HG03439 (cell line): ENCODE data around the gene FUBP3.
"Not testable (repeated sequence)": the region's sequence is repeated elsewhere in the genome, so short reads cannot be mapped to it uniquely, and the experiment has no call there.

Source experiments
- ATAC-seq: cut with Tn5 transposase; IDR thresholded peaks from one replicate; pipeline ENCODE4 v1.9.1; 2021; ENCODE audit warnings: mild to moderate bottlenecking, moderate library complexity; ENCODE audit not compliant: unreplicated experiment

FUBP3 gene

DNA sequence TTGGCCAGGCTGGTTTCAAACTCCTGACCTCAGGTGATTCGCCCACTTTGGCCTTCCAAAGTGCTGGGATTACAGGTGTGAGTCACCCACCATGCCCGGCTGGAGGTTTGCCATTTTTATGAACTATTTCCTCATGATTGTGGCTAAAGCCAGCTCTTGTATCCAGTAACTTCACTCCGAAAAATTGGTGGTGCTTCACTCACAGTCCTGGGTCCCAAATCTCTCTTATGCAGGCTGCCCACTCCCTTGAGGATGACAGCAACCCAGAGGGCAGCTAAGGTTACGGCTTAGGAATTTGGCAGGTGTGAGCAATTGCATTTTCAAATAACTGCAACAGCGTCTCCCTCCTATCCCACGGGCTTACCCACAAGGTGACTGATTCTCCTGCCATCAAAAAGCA, 23.4 kb upstream of the FUBP3 start:
- no peak for ATAC-seq

DNA sequence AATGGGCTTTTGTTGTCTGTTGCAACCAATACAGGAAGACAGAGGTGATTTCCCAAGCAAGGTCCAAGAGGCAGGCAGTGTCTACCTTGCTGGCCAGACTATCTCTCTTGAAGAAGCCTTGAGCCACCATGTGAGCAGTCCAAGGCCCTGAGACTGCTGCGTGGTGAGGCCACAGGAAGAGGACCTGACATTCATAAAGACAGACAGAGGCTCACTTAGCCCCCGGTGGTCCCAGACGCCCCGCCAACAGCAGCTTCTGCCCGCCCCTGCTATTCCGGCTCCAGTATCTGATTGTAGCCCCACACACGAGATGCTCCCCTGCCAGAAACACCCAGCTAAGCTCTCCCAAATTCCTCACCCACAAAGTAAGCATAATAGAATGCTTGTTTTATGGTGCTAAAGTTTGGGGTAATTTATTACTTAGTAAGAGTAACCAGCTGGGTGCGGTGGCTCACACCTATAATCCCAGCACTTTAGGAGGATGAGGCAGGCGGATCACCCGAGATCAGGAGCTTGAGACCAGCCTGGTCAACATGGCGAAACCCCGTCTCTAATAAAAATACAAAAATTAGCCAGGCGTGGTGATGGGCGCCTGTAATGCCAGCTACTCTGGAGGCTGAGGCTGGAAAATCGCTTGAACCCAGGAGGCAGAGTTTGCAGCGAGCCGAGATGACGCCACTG, 22.8 kb upstream of the FUBP3 start:
- no peak for ATAC-seq

DNA sequence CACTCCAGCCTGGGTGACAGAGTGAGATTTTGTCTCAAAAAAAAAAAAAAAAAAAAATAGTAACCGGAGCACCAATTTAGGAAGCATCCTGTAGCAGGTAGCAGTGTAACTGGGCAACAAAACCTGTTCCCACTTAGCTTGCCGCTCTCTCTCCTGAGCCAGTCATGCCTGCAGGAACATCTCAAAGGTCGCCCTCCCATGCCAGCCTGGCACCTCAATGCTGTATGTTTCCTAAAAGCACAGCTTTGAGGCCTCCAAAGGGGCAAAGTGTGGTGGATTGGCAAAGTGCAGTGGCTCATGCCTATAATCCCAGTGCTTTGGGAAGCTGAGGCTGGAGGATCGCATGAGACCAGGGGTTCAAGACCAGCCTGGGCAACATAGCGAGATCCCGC, 22.3 kb upstream of the FUBP3 start:
- no peak for ATAC-seq

- ATAC-seq, result no peak
Observed at GRCh38 chr9:130561056-130561455, 18.3 kb upstream of the FUBP3 start.

DNA sequence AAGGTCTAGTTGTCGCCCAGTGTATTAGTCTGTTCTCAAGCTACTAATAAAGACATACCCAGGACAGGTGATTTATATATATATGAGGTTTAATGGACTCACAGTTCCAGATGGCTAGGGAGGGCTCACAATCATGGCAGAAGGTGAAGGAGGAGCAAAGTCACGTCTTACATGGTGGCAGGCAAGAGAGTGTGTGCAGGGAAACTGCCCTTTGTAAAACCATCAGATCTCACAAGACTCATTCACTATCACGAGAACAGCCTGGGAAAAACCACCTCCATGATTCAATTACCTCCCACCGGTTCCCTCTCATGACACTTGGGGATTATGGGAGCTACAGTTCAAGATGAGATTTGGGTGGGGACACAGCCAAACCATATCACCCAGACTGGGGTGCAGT, 16.9 kb upstream of the FUBP3 start:
- not testable (repeated sequence) for ATAC-seq

DNA sequence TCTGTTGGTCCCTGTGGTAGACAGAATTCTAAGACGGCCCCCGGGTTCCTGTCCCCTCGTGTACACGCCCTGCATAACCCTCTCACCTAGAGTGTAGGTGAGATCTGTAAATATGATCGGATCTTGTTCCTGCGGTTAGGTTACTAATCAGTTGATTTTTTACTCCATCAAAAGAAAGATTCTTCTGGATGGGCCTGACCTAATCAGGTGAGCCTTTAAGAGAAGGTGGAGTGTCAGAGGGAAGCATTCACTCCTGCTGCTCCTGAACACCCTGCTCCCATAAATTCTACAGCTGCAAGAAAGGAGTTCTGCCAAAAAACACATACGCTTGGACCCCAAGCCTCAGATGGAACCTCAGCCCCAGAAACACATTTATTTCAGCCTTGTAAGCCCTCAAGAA, 15.6 kb upstream of the FUBP3 start:
- no peak for ATAC-seq

- ATAC-seq, result no peak
Observed at GRCh38 chr9:130565792-130566191, 13.6 kb upstream of the FUBP3 start.

DNA sequence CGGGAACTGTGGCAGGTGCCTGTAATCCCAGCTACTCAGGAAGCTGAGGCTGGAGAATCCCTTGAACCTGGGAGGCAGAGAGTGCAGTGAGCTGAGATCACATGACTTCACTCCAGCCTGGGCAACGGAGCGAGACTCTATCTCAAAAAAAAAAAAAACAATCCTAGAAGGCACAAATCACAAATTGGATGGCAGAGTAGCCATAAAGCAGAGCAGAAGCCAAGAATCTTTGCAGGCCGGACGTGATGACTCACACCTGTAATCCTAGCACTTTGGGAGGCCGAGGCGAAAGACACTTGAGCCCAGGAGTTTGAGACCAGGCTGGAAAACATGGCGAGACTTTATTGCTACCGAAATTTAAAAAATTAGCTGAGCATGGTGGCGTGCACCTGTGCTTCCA, 9.2 kb upstream of the FUBP3 start:
- no peak for ATAC-seq

DNA sequence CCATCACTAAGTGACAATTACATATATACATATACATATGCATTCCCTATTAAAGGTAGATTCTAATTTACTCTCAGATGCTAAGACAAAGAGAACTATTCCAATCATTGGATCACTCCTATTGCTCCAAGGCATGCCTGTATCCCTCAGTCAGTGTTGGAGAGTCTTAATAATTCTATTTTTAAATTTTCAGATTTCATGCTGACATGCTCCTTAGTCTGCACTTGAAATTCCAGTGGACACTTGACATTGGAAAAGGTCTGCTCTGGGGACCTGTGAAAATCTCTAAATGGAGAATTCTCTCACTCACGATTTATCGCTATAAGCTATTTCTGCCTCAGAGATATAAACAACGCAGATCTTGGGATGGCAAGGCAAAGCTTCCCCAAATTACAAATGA, 3.9 kb upstream of the FUBP3 start:
- ATAC-seq, result no peak

- ATAC-seq, result no peak
Observed at GRCh38 chr9:130576176-130576575, 3.2 kb upstream of the FUBP3 start.

- no peak for ATAC-seq
Observed at GRCh38 chr9:130579738-130580463, 524 bp downstream of the FUBP3 start.

GRCh38 chr9:130581766-130582165, 2.4 kb downstream of the FUBP3 start:
- ATAC-seq, result no peak

DNA sequence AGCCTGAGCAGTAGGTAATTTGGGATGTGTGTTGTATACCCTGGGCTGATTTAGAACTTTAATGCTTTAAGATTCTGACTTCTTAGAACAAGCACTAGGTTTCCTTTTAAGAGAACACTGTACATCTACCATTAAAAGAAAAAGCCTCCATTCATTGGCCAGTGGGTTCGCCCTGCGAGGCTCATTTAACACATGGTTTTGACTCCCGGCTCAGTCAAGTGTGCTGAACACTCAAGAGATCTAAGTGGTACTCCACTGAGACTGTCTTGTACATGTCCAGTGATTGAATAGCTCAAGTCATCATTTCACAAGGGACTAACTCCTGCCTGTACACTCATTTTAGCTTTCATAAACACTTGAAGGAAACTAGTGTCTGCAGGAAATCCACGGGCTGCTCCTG, 3.9 kb downstream of the FUBP3 start:
- ATAC-seq, result no peak

DNA sequence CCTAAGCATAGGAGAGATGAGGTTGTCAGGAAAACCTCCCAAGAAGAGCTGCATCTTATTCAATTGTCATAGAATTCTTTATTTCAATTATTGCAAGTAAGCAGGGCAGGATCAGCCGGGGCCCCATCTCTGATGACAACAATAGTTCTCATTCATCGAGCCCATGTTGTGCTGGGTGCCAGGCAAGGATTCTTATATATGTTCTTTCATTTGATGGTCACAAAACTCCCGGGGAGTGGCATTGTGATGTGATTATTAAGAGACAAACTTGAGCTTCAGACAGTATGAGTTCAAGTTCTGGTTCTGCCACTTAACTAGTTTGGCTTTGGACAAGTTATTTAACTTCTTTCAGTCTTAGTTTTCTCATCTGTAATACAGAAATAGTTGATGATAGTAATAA, 8.5 kb downstream of the FUBP3 start:
- no peak for ATAC-seq

DNA sequence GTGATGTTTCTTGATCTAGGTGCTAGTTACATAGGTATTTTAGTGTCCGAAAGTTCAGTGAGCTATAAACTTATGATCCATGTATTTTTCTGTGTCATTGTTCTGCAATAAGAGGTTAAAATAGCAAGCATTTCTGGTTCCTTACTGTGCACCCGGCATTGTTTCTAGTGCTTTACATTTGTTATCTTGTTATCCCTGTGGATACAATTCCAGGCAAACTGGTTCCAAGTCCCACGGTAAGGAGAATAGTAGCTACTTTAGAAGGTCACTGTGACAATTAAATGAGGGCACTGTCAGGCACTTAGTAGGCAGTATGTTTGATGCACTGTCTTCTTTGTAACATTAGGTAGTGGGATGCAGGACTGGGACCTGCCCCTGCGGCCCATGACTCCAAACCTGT, 9.0 kb downstream of the FUBP3 start:
- no peak for ATAC-seq

- no peak for ATAC-seq
Observed at GRCh38 chr9:130589754-130590153, 10.4 kb downstream of the FUBP3 start.

- no peak for ATAC-seq
Observed at GRCh38 chr9:130590305-130590704, 10.9 kb downstream of the FUBP3 start.

DNA sequence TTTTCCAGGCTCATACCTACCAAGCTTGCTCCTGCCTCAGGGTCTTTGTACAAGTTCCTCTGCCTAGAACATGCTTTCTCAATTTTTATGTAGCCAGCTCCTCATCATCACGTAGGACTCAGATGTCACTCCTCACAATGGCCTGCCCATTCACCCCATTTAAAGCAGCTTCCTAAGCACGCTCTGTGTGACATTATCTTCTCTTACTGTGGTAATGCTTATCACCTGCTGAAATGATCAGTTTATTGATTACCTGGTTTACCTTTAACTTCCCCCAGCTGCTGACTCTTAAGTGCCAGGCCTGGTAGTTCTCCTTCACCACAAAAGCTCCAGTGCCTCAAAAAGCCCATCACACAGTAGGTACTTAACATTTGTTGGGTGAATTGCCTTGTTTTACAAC, 13.6 kb downstream of the FUBP3 start:
- ATAC-seq, result no peak

- no peak for ATAC-seq
Observed at GRCh38 chr9:130597228-130597627, 17.9 kb downstream of the FUBP3 start.

GRCh38 chr9:130598188-130598587, 18.8 kb downstream of the FUBP3 start:
- no peak for ATAC-seq

DNA sequence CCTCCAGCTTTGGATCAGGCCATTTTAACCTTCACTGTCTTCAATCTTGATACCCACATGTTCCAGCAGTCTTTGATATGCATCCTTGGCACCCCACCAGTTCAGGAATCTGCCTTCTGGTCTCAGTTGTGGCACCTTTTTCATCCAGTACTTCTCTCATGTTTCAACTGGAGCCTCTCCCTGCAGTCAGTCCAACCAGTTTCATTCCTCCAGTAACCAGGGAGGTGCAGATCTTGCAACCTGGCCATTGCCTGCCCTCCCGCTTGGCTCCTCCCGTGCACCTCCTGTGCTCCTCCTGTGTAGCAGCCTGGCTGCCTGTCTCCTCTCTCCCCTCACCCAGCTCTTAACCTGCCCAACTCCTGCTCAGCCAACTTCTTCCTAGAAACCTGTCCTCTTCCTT, 20.2 kb downstream of the FUBP3 start:
- ATAC-seq, result no peak

GRCh38 chr9:130601100-130601499, 21.7 kb downstream of the FUBP3 start:
- no peak for ATAC-seq

DNA sequence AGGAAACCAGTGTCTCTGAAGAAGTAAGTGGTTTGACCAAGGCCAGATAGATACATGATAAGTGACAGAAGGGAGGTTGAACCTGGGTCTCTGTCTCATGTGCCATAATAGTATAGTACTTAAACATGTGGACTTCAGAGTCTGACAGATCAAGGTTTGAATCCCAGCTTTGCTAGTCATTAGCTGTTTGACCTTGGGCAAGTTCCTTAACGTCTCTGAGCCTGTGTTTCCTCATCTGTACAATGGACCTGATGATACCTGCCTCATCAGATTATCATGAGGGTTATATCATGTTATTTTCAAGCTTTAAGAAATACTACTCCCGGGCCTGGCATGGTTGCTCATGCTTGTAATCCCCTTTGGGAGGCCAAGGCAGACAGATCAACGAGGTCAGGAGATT, 24.9 kb downstream of the FUBP3 start:
- ATAC-seq, result no peak
